HG03457 (cell line): Measurements from ENCODE around the gene HOXA6.

Experiments
- ATAC-seq: cut with Tn5 transposase; IDR thresholded peaks from one replicate; pipeline ENCODE4 v1.9.1; 2021; ENCODE audit warnings: moderate number of reproducible peaks; ENCODE audit not compliant: unreplicated experiment

Gene HOXA6

GRCh38 chr7:27124902-27125689 is 22.5 kb downstream of the HOXA6 start:
- ATAC-seq, result no peak

GRCh38 chr7:27124096-27124901 is 23.3 kb downstream of the HOXA6 start:
- no peak for ATAC-seq

DNA sequence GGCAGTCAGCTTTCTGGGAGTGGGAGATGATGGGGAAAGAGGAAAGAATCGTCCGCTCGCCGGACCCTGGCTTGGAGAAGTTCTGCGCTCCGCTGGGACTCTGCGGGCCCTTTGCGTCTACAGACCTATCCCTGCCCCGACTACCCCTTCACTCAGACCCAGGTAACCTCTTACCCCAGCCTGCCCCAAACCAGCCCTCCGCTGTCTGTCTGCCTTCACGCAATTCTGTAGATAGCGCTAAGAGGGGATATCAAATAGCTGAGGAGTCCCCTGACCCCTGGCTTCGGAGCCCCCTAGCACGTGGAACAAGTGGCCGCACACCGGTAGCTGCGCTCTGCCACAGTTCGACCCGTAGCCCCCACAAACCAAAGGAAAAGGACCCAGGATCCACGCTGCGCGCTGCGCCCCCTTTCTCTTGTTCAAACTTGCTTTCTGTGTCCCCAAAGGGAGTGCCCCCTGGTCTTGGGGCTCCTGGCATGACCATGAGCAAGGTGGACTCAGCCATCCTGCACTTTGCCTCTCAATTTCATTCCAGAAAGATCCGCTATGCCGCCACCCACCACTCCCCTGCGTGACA is 24.0 kb downstream of the HOXA6 start:
- ATAC-seq, result no peak

GRCh38 chr7:27123007-27123476 is 24.5 kb downstream of the HOXA6 start:
- ATAC-seq, result no peak

- ATAC-seq, result no peak
Observed at GRCh38 chr7:27122077-27122910, 25.3 kb downstream of the HOXA6 start.

DNA sequence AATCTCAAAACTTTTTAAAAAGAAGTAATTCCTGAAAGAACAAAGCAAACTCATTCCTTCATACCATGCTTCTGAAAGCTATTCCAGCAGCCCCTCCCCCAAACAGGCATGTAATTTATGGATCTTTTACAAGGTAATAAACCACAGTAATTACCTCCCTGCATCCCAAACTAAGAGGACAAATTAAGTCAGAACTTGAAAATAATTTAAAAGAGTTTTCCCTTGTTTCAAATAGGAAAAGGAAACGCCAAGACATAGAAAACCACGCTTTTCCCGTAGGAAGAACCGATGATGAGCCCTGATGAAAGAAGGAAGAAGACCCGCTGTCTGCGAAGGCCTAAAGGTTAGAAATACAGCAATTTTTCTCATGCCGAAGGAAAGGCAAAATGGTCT is 25.9 kb downstream of the HOXA6 start:
- no peak for ATAC-seq

- ATAC-seq, result no peak
Observed at GRCh38 chr7:27119412-27119911, 28.1 kb downstream of the HOXA6 start.

DNA sequence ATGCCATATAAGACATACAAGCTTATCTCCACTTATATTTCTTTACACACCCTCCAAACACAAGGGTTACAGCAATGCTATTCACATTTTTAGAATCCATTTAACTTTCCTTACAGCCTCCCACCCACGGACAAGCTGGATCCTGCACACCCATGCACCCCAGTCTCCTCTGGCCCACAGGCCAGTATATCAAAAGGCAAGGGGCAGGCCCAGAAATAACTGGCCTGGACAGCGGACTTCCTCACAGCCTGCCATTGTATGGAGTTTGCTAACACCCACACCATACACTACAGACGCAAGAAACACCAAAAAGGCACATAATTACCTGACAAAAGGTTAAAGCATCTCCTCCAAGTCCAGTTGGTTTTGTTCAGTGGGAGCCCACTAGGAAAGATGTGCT is 29.0 kb downstream of the HOXA6 start:
- no peak for ATAC-seq

GRCh38 chr7:27117887-27118491 is 29.6 kb downstream of the HOXA6 start:
- no peak for ATAC-seq

- ATAC-seq, result no peak
Observed at GRCh38 chr7:27116962-27117886, 30.4 kb downstream of the HOXA6 start.

GRCh38 chr7:27116031-27116961 is 31.3 kb downstream of the HOXA6 start:
- no peak for ATAC-seq

GRCh38 chr7:27115221-27116026 is 32.1 kb downstream of the HOXA6 start:
- no peak for ATAC-seq

DNA sequence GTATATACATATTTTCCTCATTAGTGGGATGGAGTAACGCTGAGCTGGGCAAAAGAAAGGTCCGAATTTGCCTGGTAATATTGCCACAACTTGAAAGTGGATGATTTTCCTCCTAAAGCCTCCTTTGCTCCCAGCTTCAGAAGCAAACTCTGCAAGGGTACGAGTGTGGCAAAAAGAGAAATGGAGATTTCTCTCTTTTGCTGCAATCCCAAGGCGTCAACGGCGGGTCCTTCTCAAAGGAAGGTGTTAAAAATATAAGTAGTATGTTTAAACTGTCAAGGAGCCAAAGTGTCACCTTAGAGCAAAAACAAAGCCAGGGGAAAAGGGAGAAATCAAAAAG is 32.7 kb downstream of the HOXA6 start:
- ATAC-seq, result no peak

- ATAC-seq, result no peak
Observed at GRCh38 chr7:27113991-27114769, 33.4 kb downstream of the HOXA6 start.

DNA sequence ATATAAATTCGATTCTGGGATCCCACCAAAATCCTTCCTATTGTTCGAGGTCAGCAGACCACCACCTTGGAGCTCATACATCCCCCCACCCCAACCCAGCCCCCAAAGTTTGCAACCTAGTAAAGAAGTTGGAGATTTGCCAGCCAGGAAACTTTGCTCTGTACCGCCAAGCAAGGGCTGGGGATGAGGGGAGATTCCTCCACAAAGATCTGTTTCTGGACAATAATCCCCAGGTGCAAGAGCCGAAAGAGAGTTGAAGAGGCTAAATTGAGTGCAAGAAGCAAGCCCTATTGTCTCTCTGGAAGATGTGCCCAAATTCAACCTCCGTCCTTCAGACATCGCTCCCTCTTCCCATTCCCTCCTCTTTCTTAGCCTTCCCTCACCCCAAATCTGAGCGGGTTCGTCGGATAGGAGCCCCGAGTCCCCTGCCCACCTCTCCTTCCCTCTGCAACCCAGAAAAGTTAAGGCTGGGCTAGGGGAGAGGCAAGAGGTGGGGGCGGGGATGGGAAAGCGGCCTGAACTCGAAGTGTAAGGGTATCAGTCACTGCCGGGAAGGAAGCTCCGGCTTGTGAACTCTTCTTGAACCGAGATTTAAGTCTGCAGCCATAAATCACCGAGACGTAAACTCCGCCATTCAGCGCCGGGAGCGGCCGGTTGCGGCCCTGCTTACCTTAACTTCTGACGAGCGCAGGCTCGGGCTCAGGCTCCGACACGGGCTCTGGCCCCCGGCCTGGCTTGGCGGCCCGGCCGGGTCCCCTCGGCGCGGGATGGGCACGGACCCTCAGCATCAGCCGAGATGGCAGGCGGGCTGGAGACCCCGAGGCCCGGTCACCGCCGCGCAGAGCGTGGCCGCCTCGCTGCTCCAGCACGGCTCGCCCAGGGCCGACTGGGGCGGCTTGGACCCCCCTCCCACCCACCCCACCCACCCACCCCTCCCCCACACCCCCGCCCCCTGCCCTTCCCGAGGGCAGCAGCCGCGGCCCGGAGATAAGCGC is 34.3 kb downstream of the HOXA6 start:
- no peak for ATAC-seq
